HG02759 (cell line): Measurements from ENCODE around the gene AFTPH.

Source experiments
- ATAC-seq: cut with Tn5 transposase; IDR thresholded peaks from one replicate; pipeline ENCODE4 v1.9.1; 2021; ENCODE audit warnings: mild to moderate bottlenecking, moderate library complexity; ENCODE audit not compliant: unreplicated experiment

AFTPH gene

DNA sequence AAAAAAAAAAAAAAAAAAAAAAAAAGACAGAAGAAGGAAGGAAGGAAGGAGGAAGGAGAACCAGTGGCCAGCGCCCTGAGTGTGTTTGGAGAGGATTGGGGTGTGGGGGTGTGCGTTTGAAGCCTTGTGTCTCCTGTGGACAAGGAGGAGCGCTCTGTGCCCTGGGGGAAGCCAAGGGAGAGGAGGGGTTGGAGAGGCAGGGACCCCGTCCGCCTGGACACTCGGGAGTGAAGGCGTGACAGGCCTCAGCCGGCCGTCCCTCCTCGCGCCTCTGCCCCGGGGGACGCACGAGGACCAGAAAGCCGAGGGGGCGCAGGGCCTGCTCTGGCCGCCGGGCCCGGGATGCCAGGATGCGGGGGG is 84.7 kb downstream of the AFTPH start:
- peak; percentile 10 for ATAC-seq

DNA sequence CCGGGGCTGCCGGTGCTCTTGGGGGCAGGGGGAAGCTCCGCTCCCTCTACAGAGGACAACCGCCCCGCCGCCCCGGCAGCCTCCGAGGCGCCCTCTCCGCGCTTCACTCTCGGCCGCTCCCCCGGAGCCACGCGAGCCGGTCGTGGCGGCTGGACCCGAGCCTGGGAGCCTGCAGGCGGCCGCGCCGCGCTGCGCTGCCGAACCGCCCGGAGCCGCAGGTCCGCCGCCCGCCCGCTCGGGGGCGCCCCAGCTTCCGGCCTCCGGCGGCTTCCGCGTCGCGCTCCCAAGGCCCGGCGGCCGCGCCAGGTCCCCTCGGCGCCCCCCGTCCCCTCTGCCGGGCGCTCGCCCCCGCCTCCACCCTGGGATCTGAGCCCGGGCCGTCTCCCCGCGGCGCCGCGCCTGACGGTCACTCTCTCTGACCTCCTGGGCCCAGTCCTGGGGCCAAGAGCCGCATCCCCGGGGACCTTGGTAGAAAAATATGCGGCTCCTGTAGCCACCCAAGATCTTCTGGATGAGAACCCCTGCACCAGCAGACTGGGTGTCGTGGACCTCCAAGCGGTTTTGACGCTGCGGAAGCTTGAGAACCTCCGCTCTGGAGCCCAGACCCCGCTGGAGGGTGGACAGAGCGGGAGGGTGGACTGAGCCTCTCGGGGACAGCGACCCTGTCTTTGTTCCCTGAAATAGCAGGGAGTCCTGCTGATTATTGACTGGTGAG is 85.3 kb downstream of the AFTPH start:
- ATAC-seq, result peak; percentile 52

DNA sequence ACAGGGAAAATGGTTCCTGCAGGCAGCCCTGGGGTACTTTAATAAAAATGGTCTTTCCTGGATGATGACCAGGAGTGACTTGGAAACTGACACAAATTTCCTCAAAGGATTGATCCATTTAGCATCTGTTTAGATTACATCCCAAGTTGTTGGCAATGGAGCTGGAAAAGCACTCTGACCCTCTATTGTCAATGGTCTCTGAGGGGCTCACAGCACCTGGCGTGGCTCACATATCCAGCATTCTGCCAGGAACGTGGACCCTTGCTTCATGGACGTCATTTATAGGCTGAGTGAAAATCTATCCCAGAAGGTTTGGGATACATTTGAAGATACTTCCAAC is 85.8 kb downstream of the AFTPH start:
- no peak for ATAC-seq

DNA sequence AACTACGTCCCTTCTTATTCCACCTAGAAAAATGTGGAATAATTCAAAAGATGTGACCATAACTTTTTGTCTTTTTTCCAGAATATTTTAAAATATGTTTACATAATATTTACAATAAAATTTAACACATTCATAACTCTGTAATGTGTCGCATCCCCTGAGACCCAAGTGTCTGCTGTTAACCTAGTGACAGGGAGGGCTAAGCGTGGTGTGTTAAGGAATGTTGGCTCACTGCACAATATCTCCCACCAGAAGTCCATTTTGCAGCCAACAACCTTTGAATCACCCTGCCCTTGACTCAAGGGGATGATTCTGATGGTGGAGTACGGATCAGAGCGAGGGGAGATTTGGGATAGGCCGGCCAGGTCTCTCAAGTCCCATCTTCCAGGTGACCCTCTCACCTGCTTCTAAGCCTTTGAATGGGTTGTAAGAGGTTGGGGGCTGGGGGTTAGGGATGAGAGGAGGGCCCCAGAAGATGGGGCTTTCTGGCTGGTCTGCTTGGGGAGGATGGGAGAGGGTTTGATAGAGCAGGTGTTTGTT is 86.3 kb downstream of the AFTPH start:
- ATAC-seq, result no peak

DNA sequence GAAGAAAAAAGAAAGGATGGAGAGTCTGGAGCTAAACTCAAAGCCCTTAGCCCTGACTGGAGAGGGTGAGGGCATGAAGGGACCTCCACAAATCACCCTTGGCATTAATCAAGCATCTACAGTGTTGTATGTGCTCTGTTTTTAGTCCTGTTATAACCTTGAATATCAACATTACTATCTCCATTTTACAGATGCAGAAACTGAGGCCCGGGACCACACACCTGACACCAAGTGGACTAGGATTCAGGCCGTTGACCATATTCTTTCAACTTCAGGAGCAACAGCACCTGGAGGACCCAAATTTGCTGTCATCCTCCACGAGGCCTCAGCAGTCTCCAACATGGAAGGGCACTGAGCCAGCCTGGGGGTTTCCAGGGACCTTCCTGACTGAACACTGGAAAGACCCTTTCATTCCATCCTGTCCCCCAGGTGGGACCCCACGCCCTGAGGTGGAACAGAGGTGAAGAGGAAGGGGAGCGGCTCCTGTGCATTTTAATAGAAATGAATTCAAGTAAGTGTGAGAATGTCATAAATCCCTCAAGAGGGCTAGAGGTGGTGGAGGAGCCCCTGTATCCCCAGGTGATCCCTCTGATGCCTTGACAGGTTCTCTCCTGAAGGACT is 88.6 kb downstream of the AFTPH start:
- no peak for ATAC-seq

DNA sequence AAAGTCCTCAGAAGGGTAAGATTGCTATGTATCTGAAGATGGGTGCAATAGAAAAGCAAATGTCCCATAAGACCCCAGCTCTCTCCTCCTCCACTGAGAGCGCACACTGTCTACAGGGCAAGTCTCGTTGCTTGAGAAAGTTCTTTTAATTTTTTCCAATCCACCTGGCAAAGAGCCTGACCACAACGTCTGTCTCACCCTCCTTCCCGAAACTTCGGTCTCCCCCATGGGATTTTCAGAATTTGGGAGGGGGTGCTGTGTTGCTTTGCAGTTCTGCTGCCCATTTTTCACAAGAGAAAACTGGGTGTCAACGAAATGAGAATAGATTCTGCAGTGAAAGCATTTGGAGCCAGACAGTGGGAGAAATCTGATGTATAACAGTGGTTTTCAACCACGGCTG is 89.1 kb downstream of the AFTPH start:
- no peak for ATAC-seq

DNA sequence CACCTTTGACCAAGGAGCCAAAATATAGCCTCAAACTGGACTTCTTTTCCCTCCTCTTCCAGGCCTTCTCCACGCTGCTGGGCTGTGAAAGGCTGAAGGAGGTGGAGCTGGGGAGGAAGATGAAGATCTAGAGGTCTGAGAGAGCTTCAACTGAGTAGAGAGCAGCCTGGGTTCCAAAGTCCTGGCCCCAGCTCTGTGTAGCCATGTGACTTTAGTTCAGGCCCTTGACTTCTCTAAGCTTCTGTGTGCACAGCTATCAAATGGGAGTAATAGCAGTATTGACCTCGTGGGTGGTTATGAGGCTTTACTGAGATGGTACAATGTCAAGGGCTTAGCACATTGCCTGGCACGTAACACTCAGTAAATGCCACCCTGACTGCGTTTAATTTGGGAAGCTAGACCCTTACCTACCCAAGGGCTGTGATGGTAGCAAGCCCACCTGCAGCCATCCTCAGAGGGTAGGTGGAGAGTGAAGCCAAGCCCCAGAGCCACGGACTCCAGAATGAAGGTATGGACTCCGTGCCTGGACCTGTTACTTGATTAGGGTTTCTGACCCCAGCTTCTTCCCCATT is 91.2 kb downstream of the AFTPH start:
- no peak for ATAC-seq

DNA sequence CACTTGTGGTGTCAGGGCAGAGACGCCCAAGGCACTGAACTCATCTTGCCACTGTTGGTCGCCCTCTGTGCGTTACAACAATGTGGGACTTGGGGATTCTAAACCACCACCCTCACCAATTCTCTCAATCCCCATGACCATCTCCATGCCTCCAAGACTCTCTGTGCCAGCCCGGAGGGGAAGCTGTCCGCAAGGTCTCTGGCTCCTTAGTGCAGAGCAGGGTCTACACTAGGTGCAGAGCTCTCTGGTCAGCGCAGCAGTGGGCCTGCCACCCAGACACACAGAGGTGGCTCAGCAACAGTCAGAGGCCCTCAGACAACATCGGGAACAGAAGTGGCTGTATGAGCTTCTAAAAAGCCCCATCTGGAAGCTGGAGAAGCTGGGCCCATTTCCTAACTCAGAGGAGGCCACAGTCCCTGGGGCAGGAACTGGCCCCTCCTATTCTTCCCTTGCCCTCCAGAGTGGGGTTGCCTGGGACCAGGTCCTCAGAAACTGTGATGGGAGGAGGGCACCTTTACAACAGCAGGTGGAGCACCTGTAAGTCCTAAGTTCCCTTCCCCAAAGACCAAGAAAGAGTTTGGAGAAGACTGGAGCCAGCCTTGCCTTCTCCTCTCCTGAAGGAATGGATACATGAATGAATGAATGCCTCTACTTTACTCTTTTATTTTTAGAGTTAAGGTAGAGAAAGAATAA is 91.9 kb downstream of the AFTPH start:
- no peak for ATAC-seq

DNA sequence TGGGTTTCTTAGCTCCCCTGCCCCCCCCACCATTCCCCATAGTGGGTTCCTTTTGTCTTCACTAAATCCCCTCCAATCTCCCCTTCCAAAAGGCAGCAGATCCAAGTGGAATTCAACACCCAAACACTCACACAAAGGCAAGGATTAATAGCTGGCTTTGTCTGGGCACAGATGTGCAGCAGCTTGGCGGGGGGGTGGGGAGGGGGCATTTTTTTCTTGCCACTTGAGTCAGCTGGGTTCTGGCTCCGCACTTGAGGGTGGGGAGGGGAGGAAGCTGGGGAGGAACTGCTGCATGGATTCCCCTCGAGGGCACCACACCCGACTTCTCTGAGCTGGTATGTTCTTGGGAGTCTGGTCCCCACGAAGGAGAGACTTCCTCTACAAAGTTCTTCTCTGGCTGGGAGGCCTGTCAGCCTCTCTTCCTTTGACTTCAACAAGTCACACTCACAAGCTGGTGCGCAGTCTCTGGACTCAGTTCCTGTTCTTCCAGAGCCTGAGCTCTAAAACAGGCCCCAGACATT is 93.6 kb downstream of the AFTPH start:
- ATAC-seq, result no peak

DNA sequence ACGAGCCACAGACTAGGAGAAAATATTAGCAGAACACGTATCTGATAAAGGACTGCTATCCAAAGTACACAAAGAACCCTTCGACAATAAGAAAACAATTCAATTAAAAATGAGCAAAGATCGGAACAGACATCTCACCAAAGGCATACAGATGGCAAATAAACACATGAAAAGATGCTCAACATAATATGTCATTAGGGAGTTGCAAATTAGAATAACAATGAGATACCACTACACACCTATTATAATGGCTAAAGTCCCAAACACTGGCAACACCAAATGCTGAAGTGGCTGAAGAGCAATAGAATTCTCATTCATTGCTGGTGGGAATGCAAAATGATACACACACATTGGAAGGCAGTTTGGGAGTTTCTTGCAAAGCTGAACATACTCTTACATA is 96.5 kb downstream of the AFTPH start:
- no peak for ATAC-seq

DNA sequence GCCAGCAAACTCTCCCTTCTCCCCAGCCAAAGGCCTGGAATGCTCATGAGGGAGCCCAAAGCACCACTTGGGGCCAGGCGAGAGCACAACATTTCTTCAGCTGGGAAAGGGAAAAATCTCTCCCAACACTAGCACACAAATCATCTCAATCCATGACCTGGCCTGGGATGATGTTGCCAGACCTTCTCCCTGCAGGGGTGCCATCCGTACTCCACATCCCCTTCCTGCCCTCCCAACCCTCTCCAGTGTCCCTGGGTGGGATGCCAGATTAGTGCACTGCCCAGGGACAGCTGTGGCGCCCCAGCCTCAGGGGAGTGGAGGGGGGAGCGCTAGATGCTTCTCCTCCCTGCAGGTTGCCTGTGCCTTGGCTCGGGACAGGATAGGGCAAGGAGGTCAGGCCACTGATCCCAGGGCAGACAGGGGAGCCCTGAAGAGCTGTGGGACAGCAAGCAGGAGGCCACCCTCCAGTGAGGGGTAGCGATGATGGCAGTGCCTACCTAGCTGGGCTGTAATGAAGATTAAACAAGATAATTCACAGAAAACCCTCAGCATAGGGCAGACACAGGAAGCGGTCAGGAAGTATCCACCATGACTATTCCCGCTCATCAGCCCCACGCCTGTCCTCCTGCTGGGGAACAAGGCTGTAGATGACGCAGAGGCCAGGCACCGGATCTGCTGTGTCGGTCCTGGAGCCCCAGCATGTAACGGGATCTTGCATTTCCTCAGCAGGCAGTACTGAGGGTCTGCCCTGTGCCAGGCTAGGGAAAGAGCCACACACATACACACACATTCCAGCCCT is 98.5 kb downstream of the AFTPH start:
- ATAC-seq, result no peak

DNA sequence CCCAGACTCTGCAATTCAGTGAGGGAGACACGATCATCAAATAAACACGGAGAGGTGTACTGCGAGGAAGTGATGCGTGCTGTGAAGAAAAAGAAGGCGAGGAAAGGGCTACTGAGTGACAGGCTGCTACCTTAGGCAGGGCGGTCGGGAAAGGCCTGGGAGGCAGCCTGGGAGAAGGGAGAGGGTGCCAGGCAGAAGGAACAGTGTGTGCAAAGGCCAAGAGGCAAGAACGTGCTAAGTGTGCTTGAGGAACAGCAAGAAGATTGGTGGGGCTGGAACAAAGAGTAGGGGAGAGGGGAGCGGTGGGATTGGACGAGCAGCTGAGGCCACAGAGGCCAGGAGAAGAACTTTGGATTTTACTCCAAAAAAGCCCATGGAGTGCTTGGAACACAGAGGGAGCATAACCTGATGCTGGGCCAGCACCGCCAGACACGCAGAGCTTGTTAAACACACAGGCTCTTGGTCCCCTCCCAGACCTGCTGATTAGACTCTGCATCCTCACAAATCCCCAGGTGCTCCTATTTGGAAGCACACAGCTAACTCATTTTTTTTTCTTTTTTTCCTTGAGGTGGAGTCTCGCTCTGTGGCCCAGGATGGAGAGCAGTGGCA is 99.2 kb downstream of the AFTPH start:
- ATAC-seq, result no peak

DNA sequence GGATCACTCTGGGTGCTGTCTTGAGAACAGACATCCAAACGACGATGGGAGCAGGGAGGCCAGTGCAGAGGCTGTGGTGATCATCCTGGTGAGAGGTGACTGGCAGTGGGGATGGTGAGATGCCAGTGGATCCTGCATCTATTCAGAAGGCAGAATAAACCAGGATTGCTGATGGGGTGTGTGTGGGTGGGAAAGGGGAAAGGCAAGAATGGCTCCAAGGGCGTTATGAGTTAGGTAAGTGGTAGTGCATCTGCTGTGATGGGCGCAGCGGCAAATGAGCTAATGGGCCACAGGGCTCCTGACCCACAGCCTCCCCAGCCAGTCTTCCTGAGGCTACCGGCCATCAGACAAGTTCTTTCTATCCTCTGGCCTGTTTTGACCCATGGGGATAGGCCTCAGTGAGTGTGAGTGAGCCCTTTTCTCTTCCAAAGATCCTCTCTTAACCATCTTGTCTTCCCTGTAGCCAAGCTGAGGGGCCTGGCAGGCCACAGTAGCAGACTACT is 100.0 kb downstream of the AFTPH start:
- ATAC-seq, result no peak

DNA sequence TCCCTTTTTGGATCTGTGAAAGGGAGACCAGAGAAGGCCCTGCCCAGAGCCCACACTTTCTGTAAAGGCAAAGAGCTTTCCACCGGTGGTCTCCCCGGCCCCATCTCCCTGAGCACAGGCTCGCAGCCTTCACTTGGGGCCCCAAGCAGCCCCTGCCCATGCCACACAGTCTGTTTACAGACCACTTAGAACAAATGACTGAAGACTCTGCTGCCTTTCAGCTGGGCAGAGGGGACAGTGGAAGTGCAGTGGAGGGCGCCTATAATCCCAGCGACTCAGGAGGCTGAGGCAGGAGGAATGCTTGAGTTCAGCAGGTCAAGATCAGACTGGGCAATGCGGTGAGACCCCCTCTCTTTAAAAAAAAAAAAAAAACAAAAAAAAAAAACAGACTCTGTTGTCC is 100.7 kb downstream of the AFTPH start:
- no peak for ATAC-seq

DNA sequence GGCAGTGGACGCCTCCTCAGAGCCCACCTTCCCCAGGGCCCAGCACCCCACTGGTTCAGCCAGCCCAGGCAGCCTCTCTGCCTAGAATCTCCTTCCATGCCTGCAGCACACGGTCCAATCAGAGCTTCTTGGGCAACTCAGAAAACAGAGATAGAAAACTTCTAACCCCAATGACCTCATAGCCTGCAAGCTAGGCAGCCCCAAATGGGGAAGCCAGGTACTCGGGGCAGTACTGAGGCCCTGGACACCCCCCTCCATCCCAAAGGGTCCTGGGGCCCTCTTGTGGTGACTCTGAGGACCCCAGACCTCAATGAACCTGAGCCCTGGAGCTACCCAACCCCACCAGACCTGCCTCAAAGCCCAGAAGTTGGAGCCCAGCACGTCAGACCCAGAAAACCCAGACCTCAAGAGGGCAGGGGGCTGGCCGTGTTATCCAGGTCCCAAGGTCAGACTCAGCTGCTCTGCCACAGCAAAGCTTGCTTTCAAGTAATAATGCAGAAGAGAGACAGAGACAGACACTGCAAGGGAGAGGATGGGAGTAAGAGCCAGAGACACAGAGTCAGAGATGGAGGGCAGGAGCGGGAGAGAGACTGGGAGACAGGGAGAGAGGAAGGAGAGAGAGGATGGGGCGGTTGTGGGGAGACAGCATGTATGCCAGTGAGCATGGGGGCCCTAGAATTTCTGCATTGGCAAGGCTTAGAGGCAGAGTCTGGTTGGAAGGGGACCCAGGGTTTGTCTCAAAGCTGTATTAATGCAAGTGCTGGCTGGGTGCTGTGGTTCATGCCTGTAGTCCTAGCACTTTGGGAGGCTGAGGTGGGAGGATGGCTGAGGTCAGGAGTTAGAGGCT is 101.4 kb downstream of the AFTPH start:
- ATAC-seq, result no peak

DNA sequence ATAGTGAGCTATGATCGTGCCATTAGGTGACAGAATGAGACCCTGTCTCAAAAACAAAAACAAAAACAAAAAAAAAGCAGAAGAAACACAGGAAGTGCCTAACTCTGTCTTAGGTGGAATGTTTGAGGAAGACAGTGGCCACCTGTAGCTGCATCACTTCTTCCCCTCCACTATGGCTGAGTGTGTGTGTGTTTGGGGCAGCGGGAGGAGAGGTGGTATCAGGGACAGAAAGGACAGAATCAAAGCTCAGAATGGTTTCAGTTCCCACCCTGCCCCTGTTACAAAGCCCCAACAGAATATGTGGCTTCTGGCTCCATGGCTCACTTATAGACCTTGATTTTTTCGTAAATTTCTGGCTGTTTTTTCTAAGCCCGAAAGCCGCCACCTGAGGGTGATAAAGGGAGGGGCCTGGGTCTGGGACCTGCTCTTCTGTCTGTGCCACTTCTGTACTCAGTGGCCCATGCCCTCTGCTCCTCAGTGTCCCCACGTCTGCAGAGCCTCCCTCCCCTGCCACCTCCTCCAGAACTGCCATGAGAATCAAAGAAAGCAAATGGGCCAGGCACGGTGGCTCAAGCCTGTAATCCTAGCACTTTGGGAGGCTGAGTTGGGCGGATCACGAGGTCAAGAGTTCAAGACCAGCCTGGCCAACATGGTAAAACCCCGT is 102.2 kb downstream of the AFTPH start:
- no peak for ATAC-seq

DNA sequence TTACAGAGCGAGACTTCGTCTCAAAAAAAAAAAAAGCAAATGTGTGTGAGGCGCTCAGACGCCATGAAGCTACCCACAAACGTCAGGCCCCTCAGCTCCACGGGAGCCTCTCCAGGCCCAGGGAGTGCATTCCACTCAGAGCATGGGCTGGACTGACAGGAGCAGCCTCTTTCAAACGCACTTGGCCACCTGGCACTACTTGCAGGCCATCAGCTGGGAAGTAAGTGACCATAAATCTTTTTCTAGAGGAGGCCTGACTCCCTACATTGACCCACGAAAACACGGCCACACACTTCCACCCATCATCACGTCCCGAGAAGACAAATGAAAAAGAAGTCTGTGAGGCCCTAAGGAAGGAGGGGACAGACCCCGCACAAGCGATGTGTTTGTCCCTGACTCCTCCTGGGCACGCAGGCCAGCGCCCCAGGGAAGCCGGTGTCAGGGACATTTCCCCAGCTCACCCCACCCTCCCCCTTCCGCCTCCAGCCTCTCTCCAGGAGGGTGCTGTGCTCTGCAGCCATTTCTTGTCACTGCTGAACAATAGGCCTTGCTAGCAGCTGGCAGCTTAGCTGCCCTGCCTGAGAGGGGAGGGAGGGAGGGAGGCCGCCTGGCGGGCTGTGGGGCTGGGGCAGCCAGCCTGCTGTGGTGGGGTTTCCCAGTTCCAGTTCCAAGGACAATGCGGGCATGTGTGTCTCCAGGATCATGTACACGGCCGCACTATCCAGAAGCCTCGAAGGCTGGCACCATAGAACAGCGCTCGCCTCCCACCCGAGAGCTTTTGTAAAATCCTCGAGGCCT is 103.0 kb downstream of the AFTPH start:
- no peak for ATAC-seq
